NCI-H526 treated with DMSO at 0.1 percent for 48 hours (cell line): ENCODE results near the gene DAGLA.

Experiments
- DNase-seq: peaks from one replicate; lab custom pipeline; 2025; lab: John Stamatoyannopoulos, UW

The DAGLA gene

GRCh38 chr11:61709572-61709971 lies 29.4 kb downstream of the DAGLA start:
- DNase-seq = no peak

- DNase-seq = no peak
These were observed 29.8 kb downstream of the DAGLA start for GRCh38 chr11:61710019-61710418.

DNA sequence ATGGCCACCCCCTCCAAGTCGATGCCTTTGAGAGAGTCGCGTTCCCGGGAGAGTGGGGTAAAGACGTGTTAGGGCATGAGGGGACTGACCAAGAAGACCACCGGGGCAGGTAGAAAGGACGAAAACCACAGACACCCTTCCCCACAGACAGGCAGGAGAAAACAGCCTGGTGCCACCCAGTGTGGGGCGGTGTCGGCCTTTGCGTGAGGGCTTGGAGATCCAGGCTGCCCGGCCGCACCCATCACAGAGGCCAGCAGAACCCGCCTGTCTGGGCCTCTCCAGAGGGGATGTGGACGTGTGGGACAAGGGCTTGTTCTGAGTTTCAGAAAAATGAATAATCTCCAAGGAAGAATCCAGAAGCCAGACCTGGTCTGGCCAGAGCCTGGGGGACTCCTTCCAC lies 30.8 kb downstream of the DAGLA start:
- no peak for DNase-seq

GRCh38 chr11:61711498-61711897 lies 31.3 kb downstream of the DAGLA start:
- no peak for DNase-seq

GRCh38 chr11:61712314-61712713 lies 32.1 kb downstream of the DAGLA start:
- no peak for DNase-seq

DNA sequence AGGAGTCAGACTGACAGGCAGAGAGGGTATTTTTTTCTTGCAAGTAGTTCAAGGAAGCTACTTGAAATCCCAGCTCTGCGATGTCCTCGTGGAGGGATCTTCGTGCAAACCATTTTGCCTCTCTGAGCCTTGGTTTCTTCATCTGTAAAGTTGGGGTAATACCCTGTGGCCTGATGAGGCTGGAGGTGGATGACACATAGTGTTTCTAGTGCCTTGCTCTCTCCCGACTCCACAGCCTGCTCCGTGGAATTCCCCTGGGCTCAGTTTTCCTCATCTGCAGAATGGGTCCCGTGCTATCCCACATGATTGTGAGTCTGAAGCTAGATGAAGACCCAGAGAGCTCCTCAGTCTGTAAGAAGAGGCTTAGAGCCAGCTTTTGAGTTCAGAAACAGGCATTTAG lies 32.7 kb downstream of the DAGLA start:
- DNase-seq = no peak

DNA sequence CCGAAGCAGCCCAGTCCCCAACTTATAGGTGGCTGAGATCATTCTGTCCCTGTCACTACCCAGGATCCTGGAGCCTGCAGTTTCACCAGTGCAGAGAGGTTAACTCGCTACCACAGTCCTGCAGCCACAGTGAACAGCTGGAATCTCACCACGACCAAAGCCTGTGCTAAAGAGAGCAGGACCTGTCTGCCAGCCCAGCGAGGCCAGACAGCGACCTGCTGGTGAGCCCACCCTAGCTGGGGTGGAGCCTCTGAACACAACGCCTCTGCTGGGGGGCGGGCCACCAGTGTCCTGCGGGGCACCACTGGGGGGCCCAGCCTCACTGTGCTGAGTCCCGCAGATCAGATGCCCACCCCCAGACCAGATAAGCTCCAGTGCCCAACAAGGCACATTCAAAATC lies 33.3 kb downstream of the DAGLA start:
- DNase-seq = no peak

- DNase-seq = no peak
These were observed 33.7 kb downstream of the DAGLA start for GRCh38 chr11:61713906-61714305.

- DNase-seq = no peak
These were observed 34.1 kb downstream of the DAGLA start for GRCh38 chr11:61714316-61714715.

DNA sequence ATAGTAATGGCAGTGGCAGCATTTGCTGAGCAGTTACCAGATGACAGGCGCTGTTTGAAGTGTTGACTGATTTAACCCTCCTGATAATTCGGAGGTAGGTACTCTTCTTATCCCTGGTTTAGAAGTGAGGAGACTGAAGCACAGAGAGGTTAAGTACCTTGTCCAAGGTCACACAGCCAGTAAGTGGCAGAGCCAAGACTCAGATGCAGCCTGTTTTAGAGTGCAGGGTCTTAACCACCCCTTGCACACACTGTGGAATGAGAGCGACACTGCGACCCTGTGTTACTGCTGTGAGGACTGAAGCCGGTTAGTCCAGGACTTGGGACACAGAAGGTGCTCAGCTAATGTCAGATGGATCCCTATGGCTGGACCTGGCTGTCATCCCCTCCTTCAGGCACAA lies 34.7 kb downstream of the DAGLA start:
- DNase-seq = no peak

DNA sequence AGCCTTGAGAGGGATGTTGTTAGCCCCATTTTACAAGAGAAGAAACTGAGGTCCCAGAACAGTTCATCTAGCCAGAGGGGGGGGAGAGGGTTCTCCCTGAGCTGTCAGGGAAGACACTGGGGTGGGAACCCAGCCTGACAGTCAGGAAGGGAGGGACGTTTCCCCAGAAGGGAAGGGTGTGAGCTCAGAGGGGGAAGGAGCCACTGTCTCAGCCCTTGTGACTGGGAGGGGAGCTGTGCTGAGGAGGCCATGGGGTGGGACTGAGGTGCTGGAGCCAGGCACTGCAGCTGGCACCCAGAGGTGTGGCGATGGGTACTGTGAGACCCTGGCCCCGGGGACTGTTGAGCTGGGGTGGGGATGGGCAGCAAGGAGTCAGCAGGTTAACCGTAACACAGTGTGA lies 35.7 kb downstream of the DAGLA start:
- no peak for DNase-seq

DNA sequence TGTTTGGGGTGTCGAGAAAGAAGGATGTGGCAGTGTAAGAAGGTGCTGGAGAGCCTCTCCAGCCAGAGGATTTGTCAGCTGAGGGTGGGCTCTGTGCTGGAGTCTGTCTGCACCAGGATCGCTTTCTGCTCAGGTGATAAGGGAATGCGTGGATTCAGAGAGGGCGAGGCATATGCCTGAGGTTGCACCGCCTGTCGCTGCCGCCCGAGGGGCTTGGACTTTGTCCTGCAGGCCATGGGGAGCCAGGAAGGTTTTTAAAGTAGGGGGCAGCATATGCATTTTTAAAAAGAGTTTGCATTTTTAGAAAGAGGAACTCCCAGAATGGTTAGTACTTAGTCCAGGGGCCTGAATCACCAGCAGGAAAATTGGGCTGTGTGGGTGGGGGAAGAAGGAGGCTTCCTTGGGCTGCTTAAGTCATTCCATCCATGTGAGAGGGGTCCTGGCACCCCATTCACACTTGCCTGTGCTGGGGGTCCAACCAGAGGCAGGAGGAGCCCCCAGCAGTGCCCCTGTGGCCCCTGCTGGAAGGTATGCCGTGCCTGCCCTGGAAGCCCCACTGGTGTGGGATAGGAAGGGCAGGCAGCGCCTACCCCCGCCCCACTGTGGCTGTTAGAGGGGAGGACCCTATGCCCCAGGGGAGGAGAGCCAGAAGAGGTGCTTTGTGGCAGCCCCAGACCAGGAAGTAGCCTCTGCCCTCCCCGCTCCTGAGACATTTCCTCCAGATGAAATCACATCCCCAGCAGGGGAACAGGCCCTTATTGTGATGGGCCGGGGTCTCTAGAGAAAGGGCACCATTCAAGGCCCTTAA lies 36.5 kb downstream of the DAGLA start:
- no peak for DNase-seq

DNA sequence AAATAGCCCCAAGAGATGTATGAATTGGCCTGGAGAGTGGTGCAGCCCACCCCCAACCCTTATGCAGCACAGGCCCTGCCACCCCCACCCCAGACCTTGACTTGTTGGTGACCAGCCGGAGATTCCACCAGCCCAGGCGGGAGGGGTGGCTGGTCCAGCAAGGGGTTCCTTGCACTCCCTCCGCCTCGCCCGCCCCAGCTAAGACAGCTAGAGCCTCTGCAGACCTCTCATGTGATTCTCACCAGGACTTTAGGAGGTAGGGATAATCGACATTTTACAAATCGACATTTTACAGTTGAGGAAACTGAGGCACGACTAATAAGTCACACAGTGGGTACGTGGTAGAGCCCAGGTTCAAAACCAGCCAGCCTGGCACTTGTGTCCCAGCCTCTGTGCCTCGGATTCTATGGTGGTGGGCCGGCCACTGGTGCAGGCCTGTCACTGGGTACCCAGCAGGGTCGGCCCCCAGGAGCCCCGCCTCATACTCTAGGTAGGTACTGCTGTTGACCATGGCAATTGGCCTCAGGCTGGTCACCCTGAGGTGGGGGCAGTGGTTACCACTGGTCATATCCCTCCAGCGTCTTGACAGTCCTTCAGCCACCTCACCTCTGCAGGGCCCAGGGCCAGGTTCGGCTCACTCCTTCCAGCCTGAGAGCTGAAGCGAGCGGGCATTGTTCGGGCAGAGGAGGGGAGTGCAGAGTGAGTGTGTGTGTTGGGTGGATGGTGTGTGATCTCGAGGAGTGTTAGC lies 37.3 kb downstream of the DAGLA start:
- DNase-seq = no peak

DNA sequence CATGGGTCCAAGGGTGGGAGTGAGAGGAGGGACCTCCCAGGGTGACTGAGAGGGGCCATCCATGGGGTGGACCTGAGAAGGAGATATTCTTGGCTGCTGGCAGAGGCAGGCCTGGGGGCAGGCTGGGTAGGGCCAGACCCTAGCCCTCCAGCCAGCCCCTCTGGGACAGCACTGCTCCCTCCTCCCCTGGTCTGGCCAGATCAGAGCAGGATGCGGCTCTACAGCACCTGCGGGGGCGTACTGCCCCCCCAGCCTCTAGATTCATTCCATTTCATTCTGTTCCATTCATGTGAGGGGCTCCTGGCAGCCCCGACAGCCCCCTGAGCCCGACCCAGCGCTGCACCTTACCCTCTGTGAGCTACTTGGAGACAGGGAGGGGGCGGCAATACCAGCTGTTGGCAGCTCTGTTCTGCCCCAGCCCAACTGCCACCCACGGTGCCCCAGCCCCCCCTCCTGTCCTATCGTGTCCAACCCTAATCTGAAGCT lies 37.9 kb downstream of the DAGLA start:
- no peak for DNase-seq

- no peak for DNase-seq
These were observed 38.6 kb downstream of the DAGLA start for GRCh38 chr11:61718621-61719302.

- DNase-seq = no peak
These were observed 39.8 kb downstream of the DAGLA start for GRCh38 chr11:61719978-61720377.

- no peak for DNase-seq
These were observed 40.4 kb downstream of the DAGLA start for GRCh38 chr11:61720597-61720996.

GRCh38 chr11:61724437-61724836 lies 44.2 kb downstream of the DAGLA start:
- no peak for DNase-seq

GRCh38 chr11:61725781-61726231 lies 45.6 kb downstream of the DAGLA start:
- no peak for DNase-seq

GRCh38 chr11:61726775-61727174 lies 46.6 kb downstream of the DAGLA start:
- no peak for DNase-seq

GRCh38 chr11:61727401-61727811 lies 47.2 kb downstream of the DAGLA start:
- DNase-seq = no peak

DNA sequence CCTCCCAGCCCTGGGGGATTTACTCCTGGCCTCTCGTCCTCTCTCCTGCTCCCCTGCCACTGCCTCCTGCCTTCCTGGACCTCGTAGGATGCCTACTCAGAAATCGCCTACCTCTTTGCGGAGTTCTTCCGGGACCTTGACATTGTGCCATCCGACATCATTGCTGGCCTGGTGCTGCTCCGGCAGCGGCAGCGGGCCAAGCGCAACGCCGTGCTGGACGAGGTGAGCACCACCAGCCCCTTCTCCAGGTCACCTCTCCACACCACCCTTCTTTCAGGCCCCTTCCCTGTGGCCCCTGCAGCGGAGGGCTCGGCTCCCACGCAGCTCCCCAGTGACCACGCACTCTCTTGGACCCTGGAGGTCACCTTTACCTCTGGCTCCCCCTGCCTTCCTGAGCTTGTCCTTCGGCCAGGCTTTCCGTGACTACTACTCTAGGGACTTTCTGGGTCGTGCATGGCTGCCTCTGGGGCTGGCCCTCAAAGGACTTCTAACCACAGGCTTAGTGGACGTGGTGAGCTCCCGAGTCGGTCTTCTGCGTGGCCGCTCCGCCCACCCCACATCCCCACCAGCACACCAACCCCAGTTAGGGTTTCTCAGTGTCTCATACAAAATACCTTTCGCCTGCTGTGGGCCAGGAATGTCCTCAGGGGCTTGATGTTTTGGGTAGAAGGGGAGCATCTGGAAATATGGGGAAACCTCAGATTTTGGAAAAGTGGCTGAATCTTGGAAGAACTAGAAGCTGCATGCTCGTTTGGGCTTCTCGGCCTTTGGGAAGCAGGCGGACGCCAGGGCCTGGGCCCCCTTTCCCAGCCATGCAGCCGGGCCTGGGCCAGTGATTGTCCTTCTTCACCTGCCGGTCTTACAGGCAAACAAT lies 48.1 kb downstream of the DAGLA start:
- no peak for DNase-seq
